NT2/D1 (cell line): ENCODE data around the gene CPED1.

Experiments used
- DNase-seq: peaks from one replicate; pipeline ENCODE4 v3.0.0-alpha.2; 2011; ENCODE audit warnings: low read depth, low spot score
- H3K27me3 ChIP-seq: 2 replicates; pipeline ENCODE4 v1.6.0; 2011; ENCODE audit warnings: mild to moderate bottlenecking; ENCODE audit not compliant: insufficient read length, insufficient read depth
- H3K36me3 ChIP-seq: 2 replicates; pipeline ENCODE4 v1.6.1; 2011; ENCODE audit warnings: mild to moderate bottlenecking, low read length, mixed read lengths; ENCODE audit not compliant: insufficient read depth, insufficient read length
- H3K4me1 ChIP-seq: 2 replicates; pipeline ENCODE4 v1.5.1; 2011; ENCODE audit not compliant: insufficient read depth, insufficient read length
- H3K4me3 ChIP-seq: 2 replicates; pipeline ENCODE4 v1.5.1; 2011; ENCODE audit warnings: low read depth; ENCODE audit not compliant: insufficient read length
- H3K9ac ChIP-seq: 2 replicates; pipeline ENCODE4 v1.6.0; 2011; ENCODE audit warnings: low read depth; ENCODE audit not compliant: insufficient read length
- H3K9me3 ChIP-seq: 2 replicates; pipeline ENCODE4 v1.5.1; 2011; ENCODE audit warnings: mild to moderate bottlenecking, low read length; ENCODE audit not compliant: insufficient read depth
- SUZ12 ChIP-seq: IDR thresholded peaks from 2 replicates; pipeline ENCODE4 v1.6.1; 2011; ENCODE audit not compliant: insufficient read length, insufficient read depth; ENCODE audit errors: extremely low read depth
- YY1 ChIP-seq: IDR thresholded peaks from 2 replicates; pipeline ENCODE4 v1.6.1; 2011; ENCODE audit not compliant: insufficient read length, insufficient read depth
- ZNF274 ChIP-seq: IDR thresholded peaks from 2 replicates; pipeline ENCODE4 v1.6.1; 2011; ENCODE audit warnings: mild to moderate bottlenecking, low read depth, low read length

Gene CPED1

GRCh38 chr7:121151774-121152221 is 163.3 kb downstream of the CPED1 start:
- no peak for DNase-seq
- Histone ChIP-seq H3K4me3 (no peak overlapping the region), H3K9me3 (no peaks in the 10 kb centered on the region), H3K4me1 (no peaks in the 10 kb centered on the region), H3K36me3 (no peaks in the 10 kb centered on the region), H3K9ac (no peak overlapping the region), H3K27me3 (no peaks in the 10 kb centered on the region)
- no peak for TF ChIP-seq ZNF274

- Histone ChIP-seq H3K4me1 (no peaks in the 10 kb centered on the region), H3K9me3 (no peaks in the 10 kb centered on the region), H3K27me3 (no peaks in the 10 kb centered on the region), H3K36me3 (no peaks in the 10 kb centered on the region), H3K9ac (no peak overlapping the region), H3K4me3 (no peak overlapping the region)
- no peak for TF ChIP-seq YY1
- no peak for TF ChIP-seq ZNF274
- no peak for TF ChIP-seq SUZ12
- DNase-seq = no peak
Observed at GRCh38 chr7:121153411-121153810, 164.9 kb downstream of the CPED1 start.

GRCh38 chr7:121153995-121154394 is 165.5 kb downstream of the CPED1 start:
- H3K4me3 ChIP-seq = no peak overlapping the region
- H3K9me3 ChIP-seq = no peaks in the 10 kb centered on the region
- H3K27me3 ChIP-seq = no peaks in the 10 kb centered on the region
- no peak overlapping the region for H3K9ac ChIP-seq
- no peak for TF ChIP-seq SUZ12
- TF ChIP-seq ZNF274 = no peak
- no peak for TF ChIP-seq YY1
- DNase-seq = no peak
- H3K36me3 ChIP-seq = no peaks in the 10 kb centered on the region
- H3K4me1 ChIP-seq = no peaks in the 10 kb centered on the region

- Histone ChIP-seq H3K27me3 (no peaks in the 10 kb centered on the region), H3K9ac (no peak overlapping the region), H3K4me3 (no peak overlapping the region), H3K36me3 (no peaks in the 10 kb centered on the region), H3K4me1 (no peaks in the 10 kb centered on the region), H3K9me3 (no peaks in the 10 kb centered on the region)
- DNase-seq = no peak
- no peak for TF ChIP-seq ZNF274
- TF ChIP-seq SUZ12 = no peak
- no peak for TF ChIP-seq YY1
Observed at GRCh38 chr7:121156825-121157224, 168.3 kb downstream of the CPED1 start.

- no peaks in the 10 kb centered on the region for H3K4me1 ChIP-seq
- no peak overlapping the region for H3K9ac ChIP-seq
- DNase-seq = no peak
- TF ChIP-seq YY1 (no peak), ZNF274 (no peak), SUZ12 (no peak)
- no peak overlapping the region for H3K4me3 ChIP-seq
- no peaks in the 10 kb centered on the region for H3K36me3 ChIP-seq
- no peaks in the 10 kb centered on the region for H3K9me3 ChIP-seq
- no peaks in the 10 kb centered on the region for H3K27me3 ChIP-seq
Observed at GRCh38 chr7:121157341-121157751, 168.8 kb downstream of the CPED1 start.

- no peak for DNase-seq
- Histone ChIP-seq H3K27me3 (no peaks in the 10 kb centered on the region), H3K36me3 (no peaks in the 10 kb centered on the region), H3K4me3 (no peak overlapping the region), H3K9ac (no peak overlapping the region), H3K9me3 (no peaks in the 10 kb centered on the region), H3K4me1 (no peaks in the 10 kb centered on the region)
- TF ChIP-seq ZNF274 = no peak
- no peak for TF ChIP-seq YY1
- TF ChIP-seq SUZ12 = no peak
Observed at GRCh38 chr7:121157885-121158590, 169.5 kb downstream of the CPED1 start.

- H3K9me3 ChIP-seq = no peaks in the 10 kb centered on the region
- TF ChIP-seq ZNF274 = no peak
- no peak for TF ChIP-seq SUZ12
- TF ChIP-seq YY1 = no peak
- no peak overlapping the region for H3K4me3 ChIP-seq
- H3K9ac ChIP-seq = no peak overlapping the region
- no peaks in the 10 kb centered on the region for H3K27me3 ChIP-seq
- no peaks in the 10 kb centered on the region for H3K4me1 ChIP-seq
- DNase-seq = no peak
- H3K36me3 ChIP-seq = no peaks in the 10 kb centered on the region
Observed at GRCh38 chr7:121158665-121159064, 170.2 kb downstream of the CPED1 start.
